NCI-H1048 (cell line): ENCODE measurements around the gene SYK.

Experiments used
- DNase-seq: peaks from one replicate; lab custom pipeline; 2025; lab: John Stamatoyannopoulos, UW

Gene SYK

GRCh38 chr9:90906316-90907055 is 104.9 kb downstream of the SYK start:
- no peak for DNase-seq

- no peak for DNase-seq
Measured at GRCh38 chr9:90907056-90907445, 105.4 kb downstream of the SYK start.

GRCh38 chr9:90907790-90908189 is 106.2 kb downstream of the SYK start:
- no peak for DNase-seq

- DNase-seq: peak; percentile 22
Measured at GRCh38 chr9:90909225-90909624, 107.6 kb downstream of the SYK start.

- DNase-seq: no peak
Measured at GRCh38 chr9:90909747-90910283, 108.2 kb downstream of the SYK start.

- no peak for DNase-seq
Measured at GRCh38 chr9:90914196-90914595, 112.6 kb downstream of the SYK start.

- DNase-seq: peak; percentile 52
Measured at GRCh38 chr9:90914868-90915483, 113.4 kb downstream of the SYK start.

- no peak for DNase-seq
Measured at GRCh38 chr9:90915693-90916092, 114.1 kb downstream of the SYK start.

- no peak for DNase-seq
Measured at GRCh38 chr9:90916147-90916734, 114.6 kb downstream of the SYK start.

- DNase-seq: no peak
Measured at GRCh38 chr9:90919883-90920282, 118.3 kb downstream of the SYK start.

- DNase-seq: no peak
Measured at GRCh38 chr9:90921104-90921503, 119.5 kb downstream of the SYK start.

GRCh38 chr9:90921969-90922368 is 120.3 kb downstream of the SYK start:
- DNase-seq: no peak

GRCh38 chr9:90925581-90926257 is 124.1 kb downstream of the SYK start:
- DNase-seq: no peak

GRCh38 chr9:90926936-90927335 is 125.3 kb downstream of the SYK start:
- no peak for DNase-seq

GRCh38 chr9:90927496-90927895 is 125.9 kb downstream of the SYK start:
- DNase-seq: no peak

- no peak for DNase-seq
Measured at GRCh38 chr9:90929626-90930025, 128.0 kb downstream of the SYK start.

- DNase-seq: no peak
Measured at GRCh38 chr9:90933468-90933867, 131.8 kb downstream of the SYK start.

- no peak for DNase-seq
Measured at GRCh38 chr9:90939351-90939750, 137.7 kb downstream of the SYK start.

- DNase-seq: no peak
Measured at GRCh38 chr9:90940280-90940679, 138.7 kb downstream of the SYK start.

GRCh38 chr9:90941661-90942060 is 140.0 kb downstream of the SYK start:
- no peak for DNase-seq

- no peak for DNase-seq
Measured at GRCh38 chr9:90942555-90942954, 140.9 kb downstream of the SYK start.

GRCh38 chr9:90943341-90943740 is 141.7 kb downstream of the SYK start:
- no peak for DNase-seq

- no peak for DNase-seq
Measured at GRCh38 chr9:90945336-90945735, 143.7 kb downstream of the SYK start.
